H1 (cell line): ENCODE data around the gene CENPM. TPM values are rescaled to one million over a fixed set of nuclear protein-coding genes. Genes with fewer than 3 reads are reported as not detected.

Experiments
- CTCF ChIA-PET: fragments of 300-600 bp; sonication (Branson Sonifier 250); formaldehyde crosslinking; loops from one replicate; lab custom pipeline; 2021; ENCODE audit not compliant: partially characterized antibody; lab: Charles Lee
- POLR2A ChIA-PET: fragments of 300-600 bp; sonication (Branson Sonifier 250); formaldehyde crosslinking; loops from one replicate; lab custom pipeline; 2021; ENCODE audit warnings: inconsistent platforms; ENCODE audit not compliant: partially characterized antibody; lab: Charles Lee
- DNase-seq, 2 experiments: peaks; one replicate each; pipeline versions ENCODE4 v3.0.0 to v3.0.0-alpha.2; 2010 to 2022; ENCODE audit warnings: low spot score in 2 of 2, low read depth in 1 of 2, mixed read lengths in 1 of 2
- FAIRE-seq: peaks from 2 replicates; lab custom pipeline; 2011; peaks lifted over from hg19 to GRCh38; lab: Jason Lieb, UNC
- H2AFZ ChIP-seq: 2 replicates; pipeline ENCODE4 v1.8.1; 2012; ENCODE audit warnings: low read length, inconsistent platforms
- H2AK5ac ChIP-seq: 2 replicates; pipeline ENCODE4 v1.6.1; 2013; ENCODE audit warnings: low read depth, low read length
- H2BK120ac ChIP-seq: replicated peaks from 2 replicates; pipeline ENCODE3; 2013; ENCODE audit warnings: low read depth, low read length, inconsistent platforms
- H2BK12ac ChIP-seq: 2 replicates; pipeline ENCODE4 v1.6.1; 2013; ENCODE audit warnings: low read depth, low read length
- H2BK15ac ChIP-seq: 2 replicates; pipeline ENCODE4 v1.6.1; 2013; ENCODE audit warnings: low read length
- H2BK20ac ChIP-seq: 2 replicates; pipeline ENCODE4 v1.6.1; 2013; ENCODE audit warnings: low read length
- H2BK5ac ChIP-seq: 2 replicates; pipeline ENCODE4 v1.6.1; 2013; ENCODE audit warnings: low read depth, low read length
- H3K14ac ChIP-seq: 2 replicates; pipeline ENCODE4 v1.6.1; 2013; ENCODE audit warnings: inconsistent platforms; ENCODE audit not compliant: insufficient read length
- H3K18ac ChIP-seq: 2 replicates; pipeline ENCODE4 v1.6.1; 2013; ENCODE audit warnings: low read length; ENCODE audit errors: extremely low read depth
- H3K23ac ChIP-seq: 2 replicates; pipeline ENCODE4 v1.6.1; 2013; ENCODE audit warnings: inconsistent platforms; ENCODE audit not compliant: insufficient read length
- H3K23me2 ChIP-seq: 2 replicates; pipeline ENCODE4 v1.6.1; 2013; ENCODE audit warnings: low read depth, low read length
- H3K27ac ChIP-seq: 2 replicates; pipeline ENCODE4 v1.6.1; 2011; ENCODE audit warnings: low read depth, low read length, inconsistent platforms
- H3K27me3 ChIP-seq, 4 experiments: replicated peaks in 1 of 4; 1 replicate in 1 of 4; 2 replicates in 3 of 4; pipeline versions ENCODE4 v1.6.1 to v1.8.1; 2011 to 2013; ENCODE audit warnings: low read length in 3 of 4, mild to moderate bottlenecking in 3 of 4, inconsistent platforms in 2 of 4, mixed read lengths in 2 of 4, moderate library complexity in 1 of 4; ENCODE audit not compliant: control insufficient read depth in 3 of 4, insufficient read depth in 3 of 4; ENCODE audit errors: extremely low read depth in 1 of 4
- H3K36me3 ChIP-seq, 4 experiments: 2 replicates each; pipeline versions ENCODE4 v1.6.1 to v1.8.1; 2011 to 2013; ENCODE audit warnings: mild to moderate bottlenecking in 4 of 4, low read length in 3 of 4, moderate library complexity in 2 of 4, control low read depth in 1 of 4, inconsistent platforms in 1 of 4; ENCODE audit not compliant: insufficient read depth in 4 of 4, control insufficient read depth in 2 of 4
- H3K4ac ChIP-seq: replicated peaks from 2 replicates; pipeline ENCODE3; 2013; ENCODE audit warnings: low read length, low read depth, mixed read lengths, inconsistent platforms; ENCODE audit not compliant: insufficient read length
- H3K4me1 ChIP-seq, 4 experiments: replicated peaks in 1 of 4; 1 replicate in 1 of 4; 2 replicates in 3 of 4; pipeline versions ENCODE4 v1.6.1 to v1.8.1; 2011 to 2013; ENCODE audit warnings: low read length in 3 of 4, inconsistent platforms in 2 of 4, mixed read lengths in 1 of 4; ENCODE audit not compliant: insufficient read depth in 4 of 4, control insufficient read depth in 3 of 4
- H3K4me2 ChIP-seq, 2 experiments: 2 replicates each; pipeline versions ENCODE4 v1.6.1 to v1.8.1; 2011 to 2013; ENCODE audit warnings: low read depth in 2 of 2, low read length in 2 of 2, control low read depth in 1 of 2, inconsistent platforms in 1 of 2, mild to moderate bottlenecking in 1 of 2; ENCODE audit not compliant: insufficient read depth in 1 of 2
- H3K4me3 ChIP-seq, 4 experiments: fragments of 200-600, 300-600 bp in 1 of 4; sonication (generic), shearing (Covaris generic), sonication (Bioruptor Twin) in 1 of 4; 2 replicates each; pipeline versions ENCODE4 v1.5.1 to v1.8.1; 2011 to 2016; ENCODE audit warnings: low read length in 4 of 4, low read depth in 3 of 4, control low read depth in 2 of 4, inconsistent platforms in 2 of 4, mild to moderate bottlenecking in 2 of 4, mixed read lengths in 1 of 4, moderate library complexity in 1 of 4; ENCODE audit not compliant: insufficient read depth in 2 of 4; ENCODE audit errors: extremely low read depth in 1 of 4
- H3K56ac ChIP-seq: replicated peaks from 2 replicates; pipeline ENCODE3; 2013; ENCODE audit warnings: low read depth, mild to moderate bottlenecking, mixed read lengths, low read length, inconsistent platforms; ENCODE audit not compliant: insufficient read length
- H3K79me1 ChIP-seq: 2 replicates; pipeline ENCODE4 v1.6.1; 2013; ENCODE audit warnings: low read depth, low read length, control low read depth
- H3K79me2 ChIP-seq, 2 experiments: 2 replicates each; pipeline versions ENCODE4 v1.6.1 to v1.8.1; 2012 to 2013; ENCODE audit warnings: low read length in 2 of 2, mild to moderate bottlenecking in 2 of 2, inconsistent platforms in 1 of 2; ENCODE audit not compliant: insufficient read depth in 2 of 2, control insufficient read depth in 1 of 2
- H3K9ac ChIP-seq, 4 experiments: replicated peaks in 1 of 4; 1 replicate in 1 of 4; 2 replicates in 3 of 4; pipeline versions ENCODE4 v1.6.1 to v1.8.1; 2011 to 2013; ENCODE audit warnings: low read depth in 3 of 4, low read length in 3 of 4, control low read depth in 2 of 4, mild to moderate bottlenecking in 2 of 4, moderate library complexity in 2 of 4, inconsistent platforms in 1 of 4; ENCODE audit errors: extremely low read depth in 1 of 4
- H3K9me3 ChIP-seq, 2 experiments: 2 replicates each; pipeline versions ENCODE4 v1.6.1 to v1.8.1; 2012 to 2013; ENCODE audit warnings: mild to moderate bottlenecking in 2 of 2, moderate library complexity in 2 of 2, control low read depth in 1 of 2, inconsistent platforms in 1 of 2, low read depth in 1 of 2, low read length in 1 of 2, mixed read lengths in 1 of 2; ENCODE audit not compliant: insufficient read depth in 2 of 2
- H4K20me1 ChIP-seq, 2 experiments: replicated peaks in 1 of 2; 2 replicates each; pipeline versions ENCODE3 to v1.8.1; 2011 to 2013; ENCODE audit warnings: inconsistent platforms in 2 of 2, low read length in 2 of 2, mild to moderate bottlenecking in 1 of 2; ENCODE audit not compliant: insufficient read depth in 2 of 2, control insufficient read depth in 1 of 2
- H4K5ac ChIP-seq: 2 replicates; pipeline ENCODE4 v1.6.1; 2013; ENCODE audit warnings: low read length, low read depth, mixed read lengths, inconsistent platforms; ENCODE audit not compliant: insufficient read length
- H4K8ac ChIP-seq: 2 replicates; pipeline ENCODE4 v1.8.0; 2013; ENCODE audit warnings: mild to moderate bottlenecking, moderate library complexity, low read length, inconsistent platforms; ENCODE audit not compliant: insufficient read depth; ENCODE audit errors: extremely low read depth
- H4K91ac ChIP-seq: replicated peaks from 2 replicates; pipeline ENCODE3; 2013; ENCODE audit warnings: low read length, mixed read lengths, inconsistent platforms; ENCODE audit not compliant: insufficient read length
- CBX5 ChIP-seq: fragments of 300-800, 300-1000 bp; sonication (generic); IDR thresholded peaks from 2 replicates; pipeline ENCODE4 v1.7.1; 2016; ENCODE audit warnings: antibody characterized with exemption, low read length, low read depth
- KDM4A ChIP-seq: IDR thresholded peaks from one replicate; pipeline ENCODE4 v1.7.1; 2012; ENCODE audit warnings: low read depth, mild to moderate bottlenecking, moderate library complexity, low read length, inconsistent platforms; ENCODE audit not compliant: severe bottlenecking
- MAX ChIP-seq: IDR thresholded peaks from 2 replicates; pipeline ENCODE4 v1.6.1; 2012; ENCODE audit warnings: inconsistent platforms
- POU5F1 ChIP-seq: IDR thresholded peaks from 2 replicates; pipeline ENCODE4 v1.6.1; 2011; ENCODE audit warnings: low read depth, mild to moderate bottlenecking, low read length, moderate library complexity
- SIN3A ChIP-seq, 2 experiments: IDR thresholded peaks in 1 of 2; conservative IDR thresholded peaks in 1 of 2; 2 replicates each; pipeline ENCODE4 v1.6.1; 2011 to 2012; ENCODE audit warnings: low read length in 2 of 2, improper control_type of control experiment in 1 of 2, low read depth in 1 of 2, mild to moderate bottlenecking in 1 of 2
- TEAD4 ChIP-seq: IDR thresholded peaks from 2 replicates; pipeline ENCODE4 v1.6.1; 2012; ENCODE audit warnings: low read depth, low read length, inconsistent platforms, mixed read lengths
- WGBS, 2 experiments: shearing (Covaris generic) in 1 of 2; methylation state at CpG; one replicate each; pipeline versions ENCODE4 v1.1.6 to v1.1.7; 2013 to 2015; ENCODE audit warnings: low lambda C conversion rate in 2 of 2, mixed read lengths in 2 of 2, inconsistent platforms in 1 of 2, low coverage in 1 of 2, missing lambda C conversion rate in 1 of 2; ENCODE audit not compliant: insufficient replicate concordance in 2 of 2, insufficient coverage in 1 of 2, insufficient read length in 1 of 2; ENCODE audit errors: extremely low coverage in 1 of 2, missing lambda C conversion rate in 1 of 2; 5-methylcytosine and 5-hydroxymethylcytosine counted together
- polyA plus RNA-seq, 7 experiments: library from polyadenylated mRNA; depleted of rRNA in 3 of 7; stranded (reverse) in 5 of 7; unstranded in 2 of 7; fragments of >200 nt in 5 of 7; fragments of 200-250 nt in 2 of 7; gene quantifications; 1 replicate in 5 of 7; 2 replicates in 1 of 7; 4 replicates in 1 of 7; pipeline versions ENCODE4 v1.2.1 to v1.2.3, GENCODE V29; 2011 to 2013; ENCODE audit warnings: missing spikeins in 2 of 7, mixed read lengths in 2 of 7
- total RNA-seq: library from RNA; stranded (reverse); fragmentation: NEBNext Ultra II Directional; extraction: Animal tissue kit (Norgen Biotek cat#: 25700); gene quantifications from 2 replicates; pipeline ENCODE4 v1.2.1, GENCODE V29; 2021
- TF ChIP-seq, protein P1 (sequence below), 3 experiments: IDR thresholded peaks; 1 replicate in 2 of 3; 2 replicates in 1 of 3; pipeline versions ENCODE4 v1.5.1 to v1.6.1; 2011; ENCODE audit warnings: low read length in 3 of 3, mild to moderate bottlenecking in 3 of 3, inconsistent platforms in 2 of 3, low read depth in 1 of 3, moderate library complexity in 1 of 3; ENCODE audit not compliant: insufficient read depth in 1 of 3; ENCODE audit errors: control extremely low read depth in 1 of 3

Gene CENPM
- total and polyA plus RNA-seq, 2 of the 8 experiments (the other 6 are each of a cell fraction or from before 2014, with no cell fraction given): 32.0 to 80.4 TPM

DNA sequence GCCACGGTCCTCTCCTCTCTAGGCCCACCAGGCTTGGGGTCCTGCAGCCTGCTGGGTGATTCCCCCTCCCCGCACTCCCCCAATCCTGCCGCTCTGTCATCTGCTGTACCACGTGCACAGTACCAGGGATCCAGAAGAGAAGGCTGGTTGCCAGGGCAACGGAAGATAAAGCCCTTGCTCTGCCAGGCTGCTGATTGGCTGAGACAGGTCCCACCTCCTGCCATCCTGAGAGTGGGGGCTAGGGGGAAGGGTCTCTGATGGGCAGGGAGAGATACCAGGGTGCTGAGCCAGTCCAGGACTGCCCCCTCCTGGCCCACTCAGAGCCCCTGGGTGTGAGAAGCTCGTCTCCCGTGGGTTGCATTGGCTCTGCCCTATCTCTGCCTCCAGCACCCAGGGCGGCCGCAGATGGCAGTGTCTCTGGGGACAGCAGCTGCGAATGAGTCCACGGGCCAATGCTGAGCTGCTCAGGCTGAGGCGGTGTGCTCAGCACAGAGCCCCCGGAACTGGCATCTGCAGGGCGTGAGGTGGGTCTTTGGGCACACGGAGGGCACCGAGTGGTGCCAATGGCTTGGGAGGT lies 5.0 kb upstream of the CENPM start, which contains the start of gene SMIM45:
TSS of gene SMIM45 (plus strand) at position 253 of the 577 bp plus-strand sequence.
- FAIRE-seq (no peak), DNase-seq (peak in 1 of 2 experiments; percentile 77)
- Histone ChIP-seq H3K79me2 (no peaks in the 10 kb centered on the region), H3K27me3 (no peaks in the 10 kb centered on the region), H2BK5ac (no peak within 1 kb of the TSS; the same call in 1 of the 2 replicates), H3K23me2 (0 out of 2 replicates have a peak, but pooled peaks cover 1% of the 10 kb centered on the region), H3K56ac (no peak within 1 kb of the TSS), H2BK120ac (no peak within 1 kb of the TSS), H4K5ac (no peak within 1 kb of the TSS), H3K23ac (no peak within 1 kb of the TSS), H3K4me1 (peaks cover 3 to 15% (median 5%) of the 10 kb centered on the region in 4 experiments; a peak in 6 of 7 replicates), H2AK5ac (peak within 1 kb of the TSS; percentile 20; the same call in 1 of the 2 replicates), H4K91ac (peak within 1 kb of the TSS; percentile 31), H3K9me3 (no peaks in the 10 kb centered on the region), H2BK20ac (0 out of 2 replicates have a peak within 1 kb of the TSS, but pooled peaks have one; percentile 32), H3K36me3 (no peaks in the 10 kb centered on the region), H3K79me1 (no peaks in the 10 kb centered on the region), H2BK15ac (no peak within 1 kb of the TSS; the same call in 1 of the 2 replicates), H3K4ac (no peak within 1 kb of the TSS), H3K4me2 (peak within 1 kb of the TSS in 1 of 2 experiments; percentile 57; a peak in 1 of 4 replicates), H3K14ac (no peak within 1 kb of the TSS), H4K8ac (peak within 1 kb of the TSS; percentile 84), H2AFZ (no peak within 1 kb of the TSS), H3K9ac (no peak within 1 kb of the TSS; a peak in 1 of 7 replicates), H3K18ac (no peak within 1 kb of the TSS; the same call in none of the 2 replicates), H3K4me3 (no peak within 1 kb of the TSS), H3K27ac (no peak within 1 kb of the TSS), H4K20me1 (peaks cover 0 to 2% of the 10 kb centered on the region in 2 experiments), H2BK12ac (peak within 1 kb of the TSS; percentile 20; the same call in 1 of the 2 replicates)
- ChIA-PET POLR2A (interaction anchor here (1.2 to 1.4 kb wide), 2 partner anchors 13 to 27 kb away, joined by 4 to 5 read pairs; no protein-coding TSS in a partner anchor), CTCF (interaction anchor here (0.5 to 3.4 kb wide), 14 partner anchors 10 to 214 kb away, joined by 3 to 17 read pairs (median 4); partner anchors contain the start of gene TNFRSF13C)
- WGBS, 2 experiments: 75% methylated on average over 16 of the region's 16 CpGs; no CpG with 5 or more reads in 1 of the 2 experiments
- TF ChIP-seq MAX (peak; percentile 70), KDM4A (no peak), POU5F1 (no peak), TEAD4 (no peak), CBX5 (no peak), SIN3A (conservative IDR thresholded peaks at IDR 0.05 in 1 of 2, IDR thresholded peaks at IDR 0.05 in 1 of 2; ENCODE audit: low read depth in 1 of 2, low read length in 2 of 2) (peak in 1 of 2 experiments; percentile 53; a peak in 1 of 4 replicates)
- TF ChIP-seq, protein P1, sequence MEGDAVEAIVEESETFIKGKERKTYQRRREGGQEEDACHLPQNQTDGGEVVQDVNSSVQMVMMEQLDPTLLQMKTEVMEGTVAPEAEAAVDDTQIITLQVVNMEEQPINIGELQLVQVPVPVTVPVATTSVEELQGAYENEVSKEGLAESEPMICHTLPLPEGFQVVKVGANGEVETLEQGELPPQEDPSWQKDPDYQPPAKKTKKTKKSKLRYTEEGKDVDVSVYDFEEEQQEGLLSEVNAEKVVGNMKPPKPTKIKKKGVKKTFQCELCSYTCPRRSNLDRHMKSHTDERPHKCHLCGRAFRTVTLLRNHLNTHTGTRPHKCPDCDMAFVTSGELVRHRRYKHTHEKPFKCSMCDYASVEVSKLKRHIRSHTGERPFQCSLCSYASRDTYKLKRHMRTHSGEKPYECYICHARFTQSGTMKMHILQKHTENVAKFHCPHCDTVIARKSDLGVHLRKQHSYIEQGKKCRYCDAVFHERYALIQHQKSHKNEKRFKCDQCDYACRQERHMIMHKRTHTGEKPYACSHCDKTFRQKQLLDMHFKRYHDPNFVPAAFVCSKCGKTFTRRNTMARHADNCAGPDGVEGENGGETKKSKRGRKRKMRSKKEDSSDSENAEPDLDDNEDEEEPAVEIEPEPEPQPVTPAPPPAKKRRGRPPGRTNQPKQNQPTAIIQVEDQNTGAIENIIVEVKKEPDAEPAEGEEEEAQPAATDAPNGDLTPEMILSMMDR (IDR thresholded peaks at IDR 0.05; ENCODE audit: control extremely low read depth in 1 of 3, insufficient read depth in 1 of 3, low read depth in 1 of 3, low read length in 3 of 3): peak in 2 of 3 experiments; percentile 8 to 11; a peak in 2 of 4 replicates
